Inflammatory macrophage (primary cell): Measurements from ENCODE around the gene KPRP.

Source experiments
- DNase-seq, 2 donors: peaks; one replicate each; pipeline ENCODE4 v3.0.0-alpha.2; 2020 to 2022
- total RNA-seq, 18 experiments: gene quantifications; one replicate each; lab custom pipeline; 2026; ENCODE audit warnings: mixed read lengths in 6 of 18, inconsistent platforms in 2 of 18; lab: John Stamatoyannopoulos, UW

Gene KPRP
- total RNA-seq: 0 to 0.21 (median 0) reads per million in 18 experiments

- DNase-seq: no peak
Measured at GRCh38 chr1:152757747-152758146, at the start of gene KPRP. KPRP (plus strand) TSS chr1:152758025; CDS start chr1:152759589, 1,564 bp downstream.

- DNase-seq: no peak
Measured at GRCh38 chr1:152718238-152718637, 39.6 kb upstream of the KPRP start.

GRCh38 chr1:152725261-152725660, 32.6 kb upstream of the KPRP start:
- no peak for DNase-seq

GRCh38 chr1:152728986-152729385, 28.8 kb upstream of the KPRP start:
- DNase-seq: no peak

GRCh38 chr1:152735648-152736047, 22.2 kb upstream of the KPRP start:
- no peak for DNase-seq

GRCh38 chr1:152737997-152738396, 19.8 kb upstream of the KPRP start:
- DNase-seq: no peak

GRCh38 chr1:152739841-152740240, 18.0 kb upstream of the KPRP start:
- DNase-seq: no peak

- DNase-seq: no peak
Measured at GRCh38 chr1:152741656-152742055, 16.2 kb upstream of the KPRP start.

- no peak for DNase-seq
Measured at GRCh38 chr1:152743371-152744145, 14.3 kb upstream of the KPRP start.

- no peak for DNase-seq
Measured at GRCh38 chr1:152745289-152745704, 12.5 kb upstream of the KPRP start.

GRCh38 chr1:152745765-152746444, 11.9 kb upstream of the KPRP start:
- DNase-seq: no peak

GRCh38 chr1:152747831-152748230, 10.0 kb upstream of the KPRP start:
- DNase-seq: no peak

- no peak for DNase-seq
Measured at GRCh38 chr1:152752225-152752624, 5.6 kb upstream of the KPRP start.

- no peak for DNase-seq
Measured at GRCh38 chr1:152753586-152753985, 4.2 kb upstream of the KPRP start.

- DNase-seq: no peak
Measured at GRCh38 chr1:152756872-152757271, 953 bp upstream of the KPRP start.

- no peak for DNase-seq
Measured at GRCh38 chr1:152758636-152759035, 811 bp downstream of the KPRP start.

GRCh38 chr1:152759453-152760173, 1.8 kb downstream of the KPRP start:
- DNase-seq: no peak

- no peak for DNase-seq
Measured at GRCh38 chr1:152760551-152761190, 2.8 kb downstream of the KPRP start.

GRCh38 chr1:152761609-152762213, 3.9 kb downstream of the KPRP start:
- no peak for DNase-seq

- DNase-seq: no peak
Measured at GRCh38 chr1:152768847-152769533, 11.2 kb downstream of the KPRP start.

GRCh38 chr1:152770411-152770810, 12.6 kb downstream of the KPRP start:
- DNase-seq: no peak

- DNase-seq: no peak
Measured at GRCh38 chr1:152774875-152775274, 17.1 kb downstream of the KPRP start, which contains the start of gene LCE1F. LCE1F (plus strand) TSS chr1:152775140; CDS start chr1:152776372, 1,232 bp downstream.
